ENCODE results near the gene OR13F1.

- TF ChIP-seq CTCF (IDR thresholded peaks at IDR 0.05): no peak
- no peak for TF ChIP-seq POLR2A (IDR thresholded peaks at IDR 0.05)
Measured at GRCh38 chr9:104503440-104503839, 623 bp upstream of the OR13F1 start.
